HepG2 (cell line): Measurements from ENCODE around the gene SUPT6H. TPM values are rescaled to one million over a fixed set of nuclear protein-coding genes. Genes with fewer than 3 reads are reported as not detected.

Experiments used
- ARNT2 ChIP-seq: sonication (generic); formaldehyde crosslinking; IDR thresholded peaks from 2 replicates; pipeline ENCODE4 v1.8.0; 2022; ENCODE audit warnings: mild to moderate bottlenecking, low read depth, missing genetic modification reagents, moderate library complexity
- ATF7 ChIP-seq, 2 experiments: fragments of 450-650 bp in 1 of 2; sonication (generic) in 1 of 2; formaldehyde crosslinking in 1 of 2; IDR thresholded peaks; 2 replicates each; pipeline versions ENCODE4 v1.4.0 to v1.6.1; 2016 to 2020; ENCODE audit warnings: antibody characterized with exemption in 1 of 2, mild to moderate bottlenecking in 1 of 2, missing genetic modification reagents in 1 of 2
- FOXK2 ChIP-seq: fragments of 450-650 bp; IDR thresholded peaks from 2 replicates; pipeline ENCODE4 v1.6.1; 2016
- TEAD2 ChIP-seq: sonication (generic); formaldehyde crosslinking; IDR thresholded peaks from 2 replicates; pipeline ENCODE4 v1.9.0; 2021; ENCODE audit warnings: missing genetic modification reagents
- U2AF2 ChIP-seq: fragments of 200-400 bp; formaldehyde crosslinking; IDR thresholded peaks from 2 replicates; pipeline ENCODE4 v1.6.1; 2017; ENCODE audit warnings: low read depth, mild to moderate bottlenecking, low read length
- ZBTB21 ChIP-seq: sonication (generic); formaldehyde crosslinking; IDR thresholded peaks from 2 replicates; pipeline ENCODE4 v1.4.0; 2020; ENCODE audit warnings: missing genetic modification reagents
- ZBTB25 ChIP-seq: IDR thresholded peaks from 2 replicates; pipeline ENCODE4 v1.6.1; 2018; ENCODE audit warnings: missing genetic modification reagents
- ZBTB4 ChIP-seq: sonication (generic); formaldehyde crosslinking; IDR thresholded peaks from 2 replicates; pipeline ENCODE4 v1.4.0; 2020; ENCODE audit warnings: missing genetic modification reagents, mild to moderate bottlenecking, borderline replicate concordance
- ZC3H4 ChIP-seq: sonication (generic); formaldehyde crosslinking; IDR thresholded peaks from 2 replicates; pipeline ENCODE4 v1.4.0; 2020; ENCODE audit warnings: missing genetic modification reagents, borderline replicate concordance
- ZNF207 ChIP-seq: fragments of 450-650 bp; IDR thresholded peaks from 2 replicates; pipeline ENCODE4 v1.6.1; 2016; ENCODE audit warnings: antibody characterized with exemption, borderline replicate concordance
- ZNF350 ChIP-seq: sonication (generic); formaldehyde crosslinking; IDR thresholded peaks from 2 replicates; pipeline ENCODE4 v1.4.0; 2020; ENCODE audit warnings: mild to moderate bottlenecking, low read depth, missing genetic modification reagents, borderline replicate concordance
- ZNF660 ChIP-seq: sonication (generic); formaldehyde crosslinking; IDR thresholded peaks from 2 replicates; pipeline ENCODE4 v1.5.1; 2020; ENCODE audit warnings: mild to moderate bottlenecking, low read depth, missing genetic modification reagents, borderline replicate concordance
- ZNF776 ChIP-seq: sonication (generic); formaldehyde crosslinking; IDR thresholded peaks from 2 replicates; pipeline ENCODE4 v1.4.0; 2020; ENCODE audit warnings: mild to moderate bottlenecking, missing genetic modification reagents
- ZNF839 ChIP-seq: sonication (generic); formaldehyde crosslinking; IDR thresholded peaks from 2 replicates; pipeline ENCODE4 v1.4.0; 2020; ENCODE audit warnings: missing genetic modification reagents, mild to moderate bottlenecking, borderline replicate concordance
- polyA plus RNA-seq, 8 experiments: library from polyadenylated mRNA; depleted of rRNA in 3 of 8; stranded (reverse) in 7 of 8; unstranded in 1 of 8; fragments of >200 nt; fragmentation: Illumina TruSeq in 4 of 8; extraction: Trizol in 4 of 8; gene quantifications; 2 replicates each; pipeline versions ENCODE4 v1.2.1 to v1.2.3, GENCODE V29; 2011 to 2016; ENCODE audit warnings: low read depth in 4 of 8, missing spikeins in 1 of 8, mixed read lengths in 1 of 8; ENCODE audit not compliant: insufficient read depth in 1 of 8
- total RNA-seq, 5 experiments: library from RNA; depleted of rRNA; stranded (reverse); fragments of >200 nt; fragmentation: Illumina TruSeq; extraction: Trizol; gene quantifications; 2 replicates each; pipeline ENCODE4 v1.2.3, GENCODE V29; 2016; ENCODE audit warnings: low read depth in 1 of 5
- TF ChIP-seq, protein P1 (sequence below): IDR thresholded peaks from 2 replicates; pipeline ENCODE4 v1.6.1; 2016; ENCODE audit warnings: low read depth, control low read depth
- TF ChIP-seq, protein P2 (sequence below): fragments of 450-650 bp; IDR thresholded peaks from 2 replicates; pipeline ENCODE4 v1.6.1; 2016

Gene SUPT6H
- total and polyA plus RNA-seq, 2 of the 13 experiments (the other 11 are each of a cell fraction or from before 2014, with no cell fraction given) = 32.7 to 39.9 TPM

DNA sequence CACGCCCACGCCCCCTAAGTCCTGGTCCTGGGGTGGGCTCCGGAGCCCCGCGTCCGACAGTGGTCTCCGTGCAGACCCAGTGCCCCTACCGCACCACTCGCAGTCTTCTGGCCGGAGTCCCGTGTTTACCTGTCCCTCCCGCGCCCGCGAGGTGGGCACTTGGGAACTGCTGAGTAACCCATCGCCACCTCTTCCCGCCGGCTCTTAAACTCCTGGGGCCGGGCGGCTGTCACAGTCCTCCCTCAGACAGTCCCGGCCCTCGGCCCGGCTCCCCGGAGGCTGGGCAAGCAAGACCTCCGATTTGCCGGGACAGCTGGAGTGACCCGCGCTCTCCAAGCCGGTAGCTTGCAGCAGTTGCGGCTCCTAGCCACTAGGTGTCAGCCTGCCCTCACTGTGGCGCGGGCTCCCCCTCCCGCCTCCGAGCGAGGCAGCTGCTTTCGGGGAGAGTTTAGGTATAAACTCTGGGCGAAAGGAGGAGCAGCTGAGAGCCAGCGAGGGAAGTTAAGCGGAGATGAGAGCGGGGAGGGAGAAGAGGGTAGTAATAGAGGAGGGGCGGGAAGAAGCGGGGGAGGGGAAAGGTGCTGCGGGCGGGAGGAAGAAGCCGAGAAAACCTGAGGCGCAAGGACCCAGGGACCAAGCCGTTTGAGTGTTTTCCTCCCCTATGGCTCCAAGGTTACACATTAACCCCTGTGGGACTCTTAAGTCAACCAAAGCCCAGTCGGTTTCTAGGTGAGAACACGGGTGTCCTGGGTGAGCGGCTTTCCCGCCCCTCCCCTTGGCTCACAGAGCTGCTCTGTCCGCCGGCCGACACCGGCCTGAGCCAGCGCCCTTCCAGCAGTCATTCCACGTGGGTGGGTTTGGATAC, 64.9 kb downstream of the SUPT6H start (continued):
- TF ChIP-seq ZBTB4 (CRISPR knock-in tag) = no peak
- TF ChIP-seq, protein P1, sequence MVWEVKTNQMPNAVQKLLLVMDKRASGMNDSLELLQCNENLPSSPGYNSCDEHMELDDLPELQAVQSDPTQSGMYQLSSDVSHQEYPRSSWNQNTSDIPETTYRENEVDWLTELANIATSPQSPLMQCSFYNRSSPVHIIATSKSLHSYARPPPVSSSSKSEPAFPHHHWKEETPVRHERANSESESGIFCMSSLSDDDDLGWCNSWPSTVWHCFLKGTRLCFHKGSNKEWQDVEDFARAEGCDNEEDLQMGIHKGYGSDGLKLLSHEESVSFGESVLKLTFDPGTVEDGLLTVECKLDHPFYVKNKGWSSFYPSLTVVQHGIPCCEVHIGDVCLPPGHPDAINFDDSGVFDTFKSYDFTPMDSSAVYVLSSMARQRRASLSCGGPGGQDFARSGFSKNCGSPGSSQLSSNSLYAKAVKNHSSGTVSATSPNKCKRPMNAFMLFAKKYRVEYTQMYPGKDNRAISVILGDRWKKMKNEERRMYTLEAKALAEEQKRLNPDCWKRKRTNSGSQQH (CRISPR knock-in tag) = peak; percentile 48; the same call in 1 of the 2 replicates
- TF ChIP-seq ZNF207 = no peak
- no peak for TF ChIP-seq ZNF660 (CRISPR knock-in tag)
- no peak for TF ChIP-seq ATF7 (IDR thresholded peaks at IDR 0.05)
- no peak for TF ChIP-seq ATF7 (CRISPR knock-in tag; IDR thresholded peaks at IDR 0.05)
- TF ChIP-seq, protein P2, sequence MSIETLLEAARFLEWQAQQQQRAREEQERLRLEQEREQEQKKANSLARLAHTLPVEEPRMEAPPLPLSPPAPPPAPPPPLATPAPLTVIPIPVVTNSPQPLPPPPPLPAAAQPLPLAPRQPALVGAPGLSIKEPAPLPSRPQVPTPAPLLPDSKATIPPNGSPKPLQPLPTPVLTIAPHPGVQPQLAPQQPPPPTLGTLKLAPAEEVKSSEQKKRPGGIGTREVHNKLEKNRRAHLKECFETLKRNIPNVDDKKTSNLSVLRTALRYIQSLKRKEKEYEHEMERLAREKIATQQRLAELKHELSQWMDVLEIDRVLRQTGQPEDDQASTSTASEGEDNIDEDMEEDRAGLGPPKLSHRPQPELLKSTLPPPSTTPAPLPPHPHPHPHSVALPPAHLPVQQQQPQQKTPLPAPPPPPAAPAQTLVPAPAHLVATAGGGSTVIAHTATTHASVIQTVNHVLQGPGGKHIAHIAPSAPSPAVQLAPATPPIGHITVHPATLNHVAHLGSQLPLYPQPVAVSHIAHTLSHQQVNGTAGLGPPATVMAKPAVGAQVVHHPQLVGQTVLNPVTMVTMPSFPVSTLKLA = no peak
- TF ChIP-seq FOXK2 = no peak
- peak; percentile 91; the same call in 1 of the 2 replicates for TF ChIP-seq ZNF350 (CRISPR knock-in tag)
- TF ChIP-seq ZC3H4 (CRISPR knock-in tag) = no peak; the same call in 1 of the 2 replicates
- peak; percentile 47; the same call in 1 of the 2 replicates for TF ChIP-seq ARNT2 (CRISPR knock-in tag)
- no peak for TF ChIP-seq ZBTB21 (CRISPR knock-in tag)
- TF ChIP-seq U2AF2 = no peak
- TF ChIP-seq TEAD2 (CRISPR knock-in tag) = no peak
- peak; percentile 67; the same call in 1 of the 2 replicates for TF ChIP-seq ZBTB25
- TF ChIP-seq ZNF839 (CRISPR knock-in tag) = no peak; the same call in 1 of the 2 replicates
- TF ChIP-seq ZNF776 (CRISPR knock-in tag) = no peak
